ENCODE results near the gene CCDC69. TPM values are rescaled to one million over a fixed set of nuclear protein-coding genes. Genes with fewer than 3 reads are reported as not detected.
A peak's percentile ranks its signal among the peaks of the same experiment; 100 is the strongest.
"Not testable (repeated sequence)": the region's sequence is repeated elsewhere in the genome, so short reads cannot be mapped to it uniquely, and the experiment has no call there.

CCDC69 gene, protein sequence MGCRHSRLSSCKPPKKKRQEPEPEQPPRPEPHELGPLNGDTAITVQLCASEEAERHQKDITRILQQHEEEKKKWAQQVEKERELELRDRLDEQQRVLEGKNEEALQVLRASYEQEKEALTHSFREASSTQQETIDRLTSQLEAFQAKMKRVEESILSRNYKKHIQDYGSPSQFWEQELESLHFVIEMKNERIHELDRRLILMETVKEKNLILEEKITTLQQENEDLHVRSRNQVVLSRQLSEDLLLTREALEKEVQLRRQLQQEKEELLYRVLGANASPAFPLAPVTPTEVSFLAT
- 100 to 1,000 TPM in 2 of 3 donors, 10 to 100 TPM in 1; 38.3 to 168 (median 145) TPM for polyA plus RNA-seq

DNA sequence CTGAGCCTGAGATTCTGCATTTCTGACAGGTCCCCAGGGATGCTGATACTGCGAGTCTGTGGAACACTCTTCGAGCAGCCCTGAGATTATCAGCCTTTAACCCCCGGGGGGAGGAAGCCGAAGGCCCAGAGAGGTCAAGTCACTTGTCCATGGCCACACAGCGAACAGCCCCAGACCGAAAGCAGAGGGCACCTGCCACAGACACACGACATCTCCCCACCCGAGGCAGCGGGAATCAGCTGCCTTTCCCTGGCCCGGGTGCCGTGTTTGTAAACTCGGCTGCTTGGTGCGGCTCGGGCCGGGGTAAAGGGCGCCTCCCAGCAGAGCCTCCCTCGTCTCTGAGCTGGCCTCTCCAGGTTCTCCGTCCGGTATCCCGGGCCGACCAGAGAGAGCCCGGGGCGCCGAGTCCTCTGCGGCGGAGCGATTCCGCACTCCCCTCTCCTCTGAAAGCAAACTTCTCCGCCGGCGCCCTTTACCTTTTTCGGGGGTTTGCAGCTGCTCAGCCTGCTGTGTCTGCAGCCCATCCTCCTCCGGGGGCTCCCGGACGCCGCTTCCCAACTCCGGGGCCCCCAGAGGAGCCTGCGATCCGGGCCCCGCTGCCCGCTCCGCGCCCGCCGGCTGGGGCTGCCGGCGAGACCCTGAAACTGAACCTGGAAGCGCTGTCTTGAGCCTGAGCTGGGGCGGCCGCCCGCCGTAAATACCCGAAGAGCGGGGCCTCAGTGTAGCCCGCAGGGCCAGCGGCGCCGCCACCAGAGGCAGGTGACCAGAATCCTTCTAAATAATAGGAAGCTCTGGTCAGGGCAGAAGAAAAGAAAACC, at the start of gene CCDC69:
TSS of gene CCDC69 (minus strand) at position 646 of the 818 bp plus-strand sequence. CDS start at position 524, 122 bp downstream.
- WGBS, 3 donors = 0 to 2% (median 1%) methylated on average over 58 of the region's 58 CpGs
- H3K27ac ChIP-seq (ENCODE audit: low read depth, low read length) = peak within 1 kb of the TSS; percentile 30

DNA sequence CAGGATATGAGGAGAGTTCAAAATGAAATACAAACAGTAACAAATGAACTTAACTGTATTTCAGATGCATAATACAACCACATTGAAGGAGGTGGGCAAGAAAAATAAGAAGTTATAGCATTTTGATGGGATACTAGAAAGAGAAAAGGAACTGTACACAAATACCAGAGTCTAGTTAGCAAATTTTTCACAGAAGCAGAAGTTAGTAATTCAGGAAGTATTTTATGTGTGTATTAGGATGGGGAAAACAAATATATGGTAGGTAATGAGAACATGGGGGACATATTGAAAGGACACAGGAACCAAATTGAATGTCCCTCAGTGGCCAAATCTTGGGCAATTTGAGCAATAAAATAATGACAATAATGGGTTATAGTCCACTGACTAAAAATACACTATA, 47.4 kb upstream of the CCDC69 start:
- no peak overlapping the region for H3K27ac ChIP-seq (ENCODE audit: low read depth, low read length)

DNA sequence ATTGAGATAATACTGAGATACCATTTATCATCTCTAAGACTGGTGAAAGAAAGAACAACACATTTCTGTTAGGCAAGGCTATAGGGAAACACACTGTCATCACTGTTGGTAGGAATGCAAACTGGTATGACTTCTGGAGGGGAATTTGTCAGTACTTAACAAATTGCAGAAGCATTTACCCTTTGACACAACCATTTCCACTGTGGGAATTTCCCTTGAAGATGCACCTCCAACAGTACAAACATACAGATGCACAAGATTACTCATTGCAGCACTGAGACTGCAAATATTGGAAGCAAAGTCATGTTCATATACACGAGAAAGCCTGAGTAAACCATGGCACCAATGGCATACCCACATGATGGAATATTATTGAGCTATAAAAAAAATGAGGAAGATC, 46.7 kb upstream of the CCDC69 start:
- 67 to 94% (median 83%) methylated on average over 1 of the region's 1 CpG for WGBS, 3 donors
- no peak overlapping the region for H3K27ac ChIP-seq (ENCODE audit: low read depth, low read length)

DNA sequence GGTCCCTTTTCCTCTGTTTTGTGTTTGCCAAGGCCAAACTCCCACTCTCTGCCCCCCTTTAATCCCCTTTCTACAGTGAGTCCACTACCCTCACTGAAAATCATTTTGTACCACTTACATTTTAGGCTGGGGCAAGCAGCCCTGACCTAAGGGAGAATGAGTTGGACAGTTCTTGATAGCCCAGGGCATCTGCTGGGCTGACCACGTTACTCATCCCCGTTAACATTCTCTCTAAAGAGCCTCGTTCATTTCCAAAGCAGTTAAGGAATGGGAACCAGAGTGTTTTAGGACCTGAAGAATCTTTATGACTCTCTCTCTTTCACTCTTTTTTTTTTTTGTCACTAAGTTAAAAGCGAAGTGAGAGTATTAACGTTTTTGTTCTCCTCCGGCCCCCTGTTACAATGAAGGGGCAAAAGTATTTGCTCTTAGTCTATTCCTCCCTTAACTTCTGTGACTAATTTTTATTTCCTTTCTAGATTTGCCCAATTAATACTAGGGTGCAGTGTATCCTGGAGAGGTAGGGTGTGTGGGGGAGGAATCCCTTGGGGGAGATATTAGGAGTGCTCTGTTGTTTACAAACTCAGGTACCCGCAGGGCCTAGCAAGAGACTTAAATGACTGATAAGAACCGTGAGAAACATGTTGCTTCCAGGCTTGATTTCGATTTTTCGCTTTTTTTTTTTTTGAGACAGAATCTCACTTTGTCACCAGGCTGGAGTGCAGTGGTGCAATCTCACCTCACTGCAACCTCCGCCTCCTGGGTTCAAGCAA, 43.8 kb upstream of the CCDC69 start:
- H3K27ac ChIP-seq (ENCODE audit: low read depth, low read length) = no peak overlapping the region
- 90 to 93% (median 92%) methylated on average over 11 of the region's 11 CpGs for WGBS, 3 donors

DNA sequence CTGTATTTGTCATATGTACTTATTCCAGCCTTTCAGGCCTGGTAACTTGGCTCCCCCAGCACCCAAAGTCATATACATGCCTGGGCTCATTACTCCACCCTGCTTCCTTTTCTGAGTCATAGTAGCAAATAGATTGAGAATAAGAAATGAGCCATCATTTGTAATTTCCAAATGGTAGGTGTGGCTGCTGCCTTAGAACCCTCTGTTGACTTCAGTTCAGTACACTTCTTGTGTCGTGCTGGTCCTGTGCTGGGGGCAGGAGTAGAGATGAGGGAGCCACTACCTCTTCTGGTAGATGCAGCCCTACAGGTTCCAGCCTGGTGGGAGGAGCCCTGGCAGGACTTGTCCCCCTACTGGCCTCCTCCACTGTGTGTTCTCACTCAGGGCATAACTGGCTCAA, 40.2 kb upstream of the CCDC69 start:
- WGBS, 3 donors = 55 to 79% (median 76%) methylated on average over 1 of the region's 1 CpG
- H3K27ac ChIP-seq (ENCODE audit: low read depth, low read length) = no peak overlapping the region

DNA sequence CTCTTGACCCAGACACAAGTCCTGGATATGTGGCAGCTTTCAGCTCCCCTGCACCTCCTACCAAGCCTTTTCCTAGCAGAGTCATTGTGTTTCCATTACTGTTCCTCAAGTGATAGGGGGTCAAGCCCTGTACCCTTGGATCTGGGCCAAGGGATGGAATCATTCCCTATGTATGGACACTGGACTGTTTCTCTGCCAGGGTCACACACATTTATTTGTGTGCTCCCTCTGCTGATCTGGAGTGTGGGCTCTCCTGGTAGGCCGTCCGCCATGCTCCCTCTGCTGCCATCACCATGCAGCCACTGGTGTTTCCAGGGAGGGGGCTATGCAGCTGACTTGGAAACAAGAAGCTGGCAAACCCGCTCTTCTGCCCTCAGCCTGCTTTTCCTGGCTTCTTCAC, 38.6 kb upstream of the CCDC69 start:
- no peak overlapping the region for H3K27ac ChIP-seq (ENCODE audit: low read depth, low read length)
- WGBS, 3 donors = 97 to 98% (median 98%) methylated on average over 3 of the region's 3 CpGs

DNA sequence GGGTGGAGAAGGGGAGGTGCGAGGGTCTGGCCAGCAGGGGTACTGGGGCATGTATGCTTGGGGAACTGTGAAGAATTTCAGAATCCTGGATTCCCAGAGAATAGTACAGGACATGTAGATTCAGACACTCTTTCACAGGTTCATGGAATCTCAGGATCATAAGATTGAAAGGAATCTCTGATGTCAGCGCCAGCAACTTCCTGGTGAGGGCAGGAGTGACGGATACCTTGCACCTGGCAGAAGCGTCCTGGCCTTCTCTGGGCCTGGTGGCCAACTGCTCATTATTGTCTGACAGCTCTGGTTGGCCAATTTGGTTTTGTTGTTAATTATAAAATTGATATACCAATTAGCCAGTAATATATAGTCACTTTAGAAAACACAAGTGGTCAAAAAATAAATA, 36.0 kb upstream of the CCDC69 start:
- 95 to 98% (median 97%) methylated on average over 4 of the region's 4 CpGs for WGBS, 3 donors
- H3K27ac ChIP-seq (ENCODE audit: low read depth, low read length) = no peak overlapping the region

DNA sequence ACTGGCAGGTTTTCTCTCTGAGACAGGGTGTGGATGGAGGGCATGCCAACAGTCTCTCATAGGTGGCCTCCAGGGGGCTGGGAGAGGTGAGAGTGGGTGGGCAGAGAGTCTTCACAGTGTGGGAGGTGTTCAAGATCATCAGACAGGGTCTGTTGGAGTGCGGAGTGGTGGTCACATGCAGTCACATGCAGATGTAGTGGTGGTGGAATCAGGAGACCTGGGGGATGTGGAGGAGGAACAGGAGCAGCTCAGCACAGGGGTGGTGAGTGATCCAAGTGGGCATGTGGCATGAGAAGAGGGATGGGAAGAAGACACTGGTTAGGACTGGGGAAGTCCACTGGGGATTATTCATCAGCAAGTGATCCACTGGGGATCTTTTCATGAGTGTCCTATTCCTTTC, 34.9 kb upstream of the CCDC69 start:
- H3K27ac ChIP-seq (ENCODE audit: low read depth, low read length) = no peak overlapping the region
- WGBS, 3 donors = 0 to 98% (median 56%) methylated on average over 1 of the region's 1 CpG

DNA sequence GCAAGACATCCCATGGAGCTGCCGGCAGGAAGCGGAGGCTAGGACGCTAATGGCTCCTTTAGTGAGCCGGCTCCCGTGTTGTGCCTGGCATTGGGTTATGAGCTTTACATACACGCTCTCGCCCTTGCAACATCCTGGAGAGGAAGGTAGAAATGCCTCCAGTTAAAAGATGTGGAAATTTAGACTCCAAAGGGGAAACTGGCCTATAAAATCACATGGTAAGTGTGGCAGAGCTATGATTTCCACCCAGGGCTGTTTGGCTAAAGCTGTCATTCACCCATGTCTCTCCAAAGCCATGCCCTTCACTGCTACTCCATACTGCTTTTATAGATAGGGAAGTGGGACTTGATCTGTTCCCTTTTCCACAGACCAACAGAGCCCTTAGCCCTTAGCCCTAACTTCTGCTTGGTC, 34.3 kb upstream of the CCDC69 start:
- WGBS, 3 donors = 64 to 91% (median 73%) methylated on average over 7 of the region's 7 CpGs
- H3K27ac ChIP-seq (ENCODE audit: low read depth, low read length) = no peak overlapping the region

DNA sequence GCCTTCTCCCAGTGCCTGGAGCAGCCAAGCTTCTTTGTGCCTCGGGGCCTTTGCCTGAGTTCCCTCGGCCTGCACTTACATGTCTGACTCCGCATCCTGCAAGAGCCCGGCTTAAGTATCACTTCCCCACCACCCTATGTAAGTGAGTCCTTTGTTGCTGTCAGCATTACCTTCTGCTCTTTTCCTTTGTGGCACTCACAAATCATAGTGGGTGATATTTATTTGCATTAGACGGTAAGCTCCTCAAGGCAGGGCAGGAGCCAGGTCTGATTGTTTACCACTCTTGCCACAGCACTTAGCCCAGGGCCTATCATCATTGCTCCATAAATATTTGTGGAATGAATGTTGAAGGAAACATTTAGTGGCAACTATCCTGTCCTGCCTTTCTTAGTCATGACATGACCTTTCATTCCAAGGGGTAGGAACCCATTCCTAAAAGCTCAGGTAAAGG, 33.9 kb upstream of the CCDC69 start:
- WGBS, 3 donors = 70 to 77% (median 74%) methylated on average over 5 of the region's 5 CpGs
- no peak overlapping the region for H3K27ac ChIP-seq (ENCODE audit: low read depth, low read length)

DNA sequence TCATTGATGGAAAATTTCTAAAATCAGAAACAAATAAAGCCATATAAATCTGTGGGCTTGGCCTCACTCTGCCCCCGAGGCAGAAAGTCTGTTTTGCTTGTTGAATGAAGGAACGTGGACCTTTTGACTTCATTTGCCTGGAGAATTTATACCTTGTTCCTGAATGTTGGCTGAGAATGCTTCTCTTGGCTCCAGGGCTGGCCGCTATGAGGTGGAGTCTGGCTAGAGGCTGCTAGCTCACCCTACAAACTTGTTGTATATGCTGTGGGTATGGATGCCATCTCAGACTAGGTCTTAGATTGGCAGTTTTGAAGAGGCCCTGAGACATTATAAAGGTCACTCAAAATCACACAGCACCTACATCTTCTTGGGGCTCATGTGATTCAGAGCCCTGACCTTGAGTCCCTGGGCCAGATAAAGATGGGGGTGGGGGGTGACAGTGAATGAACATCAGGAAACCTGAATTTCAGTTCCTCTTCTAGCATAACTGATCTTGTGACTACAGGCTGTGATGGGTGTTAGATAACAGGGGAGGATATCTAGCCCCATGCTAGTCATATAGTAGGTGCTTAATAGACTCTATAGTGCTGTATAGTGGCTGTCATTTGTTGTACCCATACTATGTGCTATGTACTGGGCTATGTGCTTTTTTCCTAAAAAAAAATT, 31.9 kb upstream of the CCDC69 start:
- 92 to 95% (median 94%) methylated on average over 3 of the region's 3 CpGs for WGBS, 3 donors
- no peak overlapping the region for H3K27ac ChIP-seq (ENCODE audit: low read depth, low read length)

DNA sequence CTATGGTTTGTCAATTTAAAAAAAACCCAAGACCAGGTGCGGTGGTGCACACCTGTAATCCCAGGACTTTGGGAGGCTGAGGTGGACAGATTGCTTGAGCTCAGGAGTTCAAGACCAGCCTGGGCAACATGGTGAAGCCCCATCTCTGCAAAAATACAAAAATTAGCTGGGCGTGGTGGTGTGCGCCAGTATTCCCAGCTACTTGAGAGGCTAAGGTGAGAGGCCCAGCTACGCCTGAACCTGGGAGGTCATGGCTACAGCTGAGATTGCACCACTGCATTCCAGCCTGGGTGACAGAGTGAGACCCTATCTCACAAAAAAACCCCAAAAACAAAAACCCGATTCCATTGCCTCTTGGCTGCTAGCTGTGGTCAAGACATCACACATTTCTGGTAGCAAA, 31.1 kb upstream of the CCDC69 start:
- 95 to 97% (median 96%) methylated on average over 5 of the region's 5 CpGs for WGBS, 3 donors

DNA sequence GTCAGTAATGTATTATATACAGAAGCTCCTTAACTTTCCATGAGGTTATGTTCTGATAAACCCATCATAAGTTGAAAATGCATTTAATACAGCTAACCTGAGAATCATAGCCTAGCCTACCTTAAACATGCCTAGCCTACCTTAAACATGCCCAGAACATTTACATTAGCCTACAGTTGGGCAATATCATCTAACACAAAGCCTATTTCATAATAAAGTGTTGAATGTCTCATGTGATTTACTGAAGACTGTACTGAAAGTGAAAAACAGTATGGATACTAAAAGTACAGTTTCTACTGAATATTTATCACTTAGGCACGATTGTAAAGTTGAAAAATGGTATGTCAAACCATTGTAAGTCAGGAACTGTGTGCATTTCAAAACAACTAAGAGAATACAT, 30.7 kb upstream of the CCDC69 start:
- H3K27ac ChIP-seq (ENCODE audit: low read depth, low read length) = no peak overlapping the region
- WGBS, 3 donors = 49 to 74% (median 68%) methylated on average over 1 of the region's 1 CpG

More for the DNA sequence above, 31.1 kb upstream of the CCDC69 start:
- not testable (repeated sequence) for H3K27ac ChIP-seq (ENCODE audit: low read depth, low read length)

DNA sequence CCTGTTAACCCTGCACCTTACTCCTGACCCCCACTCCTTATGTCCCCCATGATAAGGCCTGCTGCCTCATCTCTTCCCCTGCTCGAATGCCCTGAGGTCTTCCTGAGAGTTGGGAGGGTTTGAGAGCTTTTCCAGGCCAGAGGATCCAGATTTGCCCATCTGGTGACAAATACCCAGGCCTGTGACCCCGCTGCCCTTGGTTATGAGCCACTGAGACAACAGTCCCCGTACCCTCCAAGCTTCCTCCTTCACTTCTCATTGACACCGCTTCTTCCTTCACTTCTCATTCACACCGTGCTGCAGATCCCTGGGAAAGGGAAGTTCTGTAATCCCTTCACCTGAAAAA, 29.7 kb upstream of the CCDC69 start:
- peak overlapping the region; percentile 11 for H3K27ac ChIP-seq (ENCODE audit: low read depth, low read length)
- WGBS, 3 donors = 16 to 25% (median 24%) methylated on average over 5 of the region's 5 CpGs

DNA sequence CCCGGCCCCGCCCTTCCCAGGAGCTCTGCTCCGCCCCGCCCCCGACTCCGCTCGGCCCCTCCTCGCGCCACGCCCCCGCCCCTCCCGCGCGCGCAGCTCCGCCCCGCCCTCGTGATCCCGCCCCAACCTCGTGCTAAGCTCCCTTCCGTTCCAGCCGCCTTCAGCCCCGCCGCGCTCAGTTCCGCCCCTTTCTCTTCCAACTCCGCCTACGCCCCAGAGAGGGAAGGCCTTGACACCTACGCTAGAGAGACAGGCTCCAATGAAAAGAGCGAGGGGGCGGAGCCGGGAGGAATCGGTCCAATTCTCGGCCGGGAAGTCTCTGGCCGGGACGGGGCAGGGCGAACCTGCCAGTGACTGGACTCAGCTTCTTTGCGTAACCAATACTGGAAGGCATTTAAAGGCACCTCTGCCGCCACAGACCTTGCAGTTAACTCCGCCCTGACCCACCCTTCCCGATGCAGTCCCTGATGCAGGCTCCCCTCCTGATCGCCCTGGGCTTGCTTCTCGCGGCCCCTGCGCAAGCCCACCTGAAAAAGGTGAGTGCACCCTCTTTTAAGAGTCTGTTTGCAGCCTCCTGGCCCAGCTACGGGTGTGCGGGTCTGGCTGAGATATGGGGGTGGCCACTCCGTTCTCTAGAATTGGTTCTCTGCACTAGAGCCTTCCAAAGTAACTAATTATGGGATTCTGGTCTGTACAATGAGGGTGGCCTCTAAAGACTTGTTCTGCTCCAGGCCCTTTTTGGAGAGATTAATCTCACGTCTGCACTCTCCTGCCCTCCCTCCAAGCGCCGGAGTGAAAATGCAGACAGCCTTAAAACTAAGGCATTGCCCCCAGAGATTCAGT, 29.1 kb upstream of the CCDC69 start, which contains the start of gene GM2A:
TSS of gene GM2A (plus strand) at position 424 of the 843 bp plus-strand sequence. CDS start at position 456, 32 bp downstream.
- WGBS, 3 donors = 1% methylated on average over 48 to 52 of the region's 52 CpGs

DNA sequence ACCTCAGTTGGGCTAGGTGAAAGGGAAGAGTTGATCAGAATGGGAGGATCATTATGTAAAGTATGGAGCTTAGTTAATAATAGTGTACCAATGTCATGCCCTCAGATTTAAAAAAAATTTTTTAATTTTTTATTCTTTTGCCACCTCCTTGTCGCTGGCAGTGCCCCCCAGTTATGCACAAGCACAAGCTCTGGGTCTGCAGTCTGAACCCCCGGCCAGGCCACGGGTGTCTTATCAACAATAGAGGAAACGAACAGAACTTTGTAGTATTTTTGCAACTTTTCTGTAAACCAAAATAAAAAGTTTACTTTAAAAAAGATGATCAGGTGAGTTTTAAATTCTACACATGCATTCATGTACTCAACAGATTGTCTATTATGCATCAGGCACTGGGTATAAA, 27.7 kb upstream of the CCDC69 start:
- H3K27ac ChIP-seq (ENCODE audit: low read depth, low read length) = no peak overlapping the region
- 86 to 94% (median 93%) methylated on average over 4 of the region's 4 CpGs for WGBS, 3 donors

More for the DNA sequence above, 29.1 kb upstream of the CCDC69 start, which contains the start of gene GM2A:
- H3K27ac ChIP-seq (ENCODE audit: low read depth, low read length) = peak within 1 kb of the TSS; percentile 11

DNA sequence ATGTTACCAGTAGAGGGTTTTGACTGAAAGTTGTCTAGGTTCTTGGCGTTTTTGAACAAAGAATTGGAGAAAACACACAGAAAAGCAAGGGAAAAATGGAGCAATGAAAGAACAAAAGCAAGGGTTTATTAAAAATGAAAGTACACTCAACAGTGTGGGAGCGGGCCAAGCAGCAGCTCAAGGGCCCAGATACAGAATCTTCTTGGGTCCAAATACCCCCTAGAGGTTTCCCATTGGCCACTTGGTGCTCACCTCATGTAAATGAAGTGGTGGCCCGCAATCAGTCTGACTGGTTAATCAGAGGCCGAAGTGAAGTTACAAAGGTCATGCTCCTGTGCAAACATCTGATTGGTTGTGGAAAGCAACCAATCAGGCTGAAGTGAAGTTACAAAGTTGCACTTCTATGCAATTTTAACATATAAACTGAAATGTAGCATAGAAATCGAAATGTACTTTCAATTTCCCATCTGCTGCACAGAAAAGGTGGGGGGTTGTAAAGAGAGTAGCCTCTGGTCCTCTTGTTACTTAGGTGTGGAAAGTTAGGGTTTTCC, 27.2 kb upstream of the CCDC69 start:
- H3K27ac ChIP-seq (ENCODE audit: low read depth, low read length) = no peak overlapping the region
- WGBS, 3 donors = 68 to 88% (median 86%) methylated on average over 5 of the region's 5 CpGs

Measured in adipose tissue (tissue), 3 donors.